ENCODE data around the gene PAFAH1B2.

- TF ChIP-seq CTCF (conservative IDR thresholded peaks at IDR 0.05; ENCODE audit: low read depth, low read length) (no peak), EZH2 (IDR thresholded peaks at IDR 0.05; ENCODE audit: borderline replicate concordance, low read depth, low read length, poor library complexity, severe bottlenecking) (no peak)
Observed at GRCh38 chr11:117144477-117145392, 648 bp downstream of the PAFAH1B2 start.
